HG03571 (cell line): Measurements from ENCODE around the gene APOL3.
"Not testable (repeated sequence)": the region's sequence is repeated elsewhere in the genome, so short reads cannot be mapped to it uniquely, and the experiment has no call there.

ENCODE experiments used
- ATAC-seq: cut with Tn5 transposase; IDR thresholded peaks from one replicate; pipeline ENCODE4 v1.9.1; 2021; ENCODE audit not compliant: unreplicated experiment

APOL3 gene, protein sequence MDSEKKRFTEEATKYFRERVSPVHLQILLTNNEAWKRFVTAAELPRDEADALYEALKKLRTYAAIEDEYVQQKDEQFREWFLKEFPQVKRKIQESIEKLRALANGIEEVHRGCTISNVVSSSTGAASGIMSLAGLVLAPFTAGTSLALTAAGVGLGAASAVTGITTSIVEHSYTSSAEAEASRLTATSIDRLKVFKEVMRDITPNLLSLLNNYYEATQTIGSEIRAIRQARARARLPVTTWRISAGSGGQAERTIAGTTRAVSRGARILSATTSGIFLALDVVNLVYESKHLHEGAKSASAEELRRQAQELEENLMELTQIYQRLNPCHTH

DNA sequence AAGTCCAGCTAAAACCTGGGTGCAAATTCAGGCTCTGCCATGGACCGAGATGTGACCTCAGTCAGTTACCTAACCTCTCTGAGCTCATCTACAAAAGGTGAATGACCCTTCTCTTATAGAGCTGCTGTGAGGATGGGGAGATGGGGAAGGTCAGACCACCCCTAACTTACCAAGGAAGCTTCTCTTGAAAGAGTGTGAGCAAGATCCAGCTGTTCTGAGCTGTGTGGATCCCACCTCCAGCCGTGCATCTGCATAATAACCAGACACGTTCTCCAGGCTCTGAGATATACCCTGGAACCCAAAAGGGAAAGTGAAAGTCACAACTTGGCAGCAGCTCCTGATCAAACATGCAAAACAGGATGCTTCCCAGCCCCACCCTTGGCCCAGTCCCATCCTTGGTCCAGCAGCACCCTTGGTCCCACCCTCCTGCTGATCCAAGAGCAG lies at the start of gene APOL3:
Gene APOL3, minus strand, starts transcription at position 257 of the 444 bp plus-strand sequence. CDS start 11,700 bp downstream, outside the sequence.
- no peak for ATAC-seq

DNA sequence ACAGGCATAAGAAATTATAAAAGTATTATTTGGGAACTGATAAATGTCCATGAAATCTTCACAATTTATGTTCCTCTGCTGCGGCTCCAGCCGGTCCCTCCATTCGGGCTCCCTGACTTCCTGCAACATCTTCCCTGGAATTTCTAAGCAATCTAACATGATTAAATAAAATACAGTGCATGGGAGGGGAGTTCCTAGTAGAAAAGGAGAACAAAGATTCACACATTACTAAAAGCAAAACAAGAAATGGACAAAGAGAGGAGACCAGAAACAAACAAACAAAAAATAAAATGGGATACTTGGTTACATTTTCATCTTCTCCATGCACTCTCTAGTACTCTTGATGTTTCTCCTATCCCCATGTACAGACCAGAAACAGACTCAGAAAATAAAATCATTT lies 49.7 kb upstream of the APOL3 start:
- ATAC-seq, result no peak

DNA sequence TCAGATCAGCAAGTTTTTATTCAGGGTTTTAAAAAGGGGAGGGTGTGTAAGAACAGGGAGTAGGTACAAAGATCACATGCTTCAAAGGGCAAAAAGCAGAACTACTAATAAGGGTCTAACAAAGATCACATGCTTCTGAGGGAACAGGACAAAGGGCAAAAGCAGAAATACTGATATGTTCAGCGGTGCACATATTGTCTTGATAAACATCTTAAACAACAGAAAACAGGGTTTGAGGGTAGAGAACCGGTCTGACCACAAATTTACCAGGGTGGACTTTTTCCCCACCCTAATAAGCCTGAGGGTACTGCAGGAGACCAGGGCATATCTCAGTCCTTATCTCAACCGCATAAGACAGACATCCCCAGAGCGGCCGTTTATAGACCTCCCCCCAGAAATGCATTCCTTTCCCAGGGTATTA lies 48.9 kb upstream of the APOL3 start:
- not testable (repeated sequence) for ATAC-seq

DNA sequence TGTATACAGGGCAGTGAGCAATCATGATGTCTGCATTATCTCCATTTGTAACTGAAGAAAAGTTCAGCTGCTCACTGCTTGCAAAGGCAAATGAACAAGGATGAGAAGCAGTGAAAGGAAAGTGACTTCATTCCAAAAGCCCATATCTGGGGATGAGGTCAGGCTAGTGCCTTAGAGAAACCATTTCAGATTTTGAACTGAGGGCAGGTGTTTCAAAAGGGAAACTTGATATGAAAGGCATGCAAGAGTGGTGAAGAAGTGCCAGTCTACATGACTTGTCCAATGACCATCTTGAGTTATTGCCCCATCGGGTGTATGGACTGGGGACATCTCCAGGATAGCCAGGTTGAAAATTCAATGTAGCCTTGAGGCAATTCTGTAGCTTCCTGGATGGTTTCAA lies 48.4 kb upstream of the APOL3 start:
- no peak for ATAC-seq

DNA sequence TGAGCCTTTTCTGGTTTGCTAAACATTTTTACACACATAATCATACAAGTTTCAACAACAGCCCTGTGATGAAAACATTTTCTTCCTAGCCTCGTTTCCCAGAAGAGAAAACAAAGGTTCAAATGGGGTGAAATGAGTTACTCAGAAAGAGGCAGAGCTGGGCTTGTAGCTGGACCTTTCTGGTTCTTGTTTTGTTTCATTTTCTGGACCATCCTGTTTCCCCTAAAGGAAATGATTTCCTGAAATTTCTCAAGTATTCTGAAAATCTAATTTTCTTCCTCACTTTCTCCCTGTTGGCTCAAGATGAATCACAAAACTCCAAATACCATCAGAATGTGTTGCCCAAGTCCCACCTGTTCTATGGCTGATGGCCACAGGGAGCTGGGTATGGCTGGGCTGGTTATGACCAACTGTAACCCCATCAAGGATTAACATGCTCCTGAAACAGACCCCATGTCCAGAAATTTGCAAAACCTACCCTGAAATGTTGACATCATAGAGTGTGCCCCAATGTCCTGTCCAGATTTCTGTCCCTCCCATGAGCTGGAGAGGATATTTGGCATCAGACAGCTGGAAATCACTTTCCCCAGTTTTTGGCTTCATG lies 47.7 kb upstream of the APOL3 start:
- no peak for ATAC-seq

DNA sequence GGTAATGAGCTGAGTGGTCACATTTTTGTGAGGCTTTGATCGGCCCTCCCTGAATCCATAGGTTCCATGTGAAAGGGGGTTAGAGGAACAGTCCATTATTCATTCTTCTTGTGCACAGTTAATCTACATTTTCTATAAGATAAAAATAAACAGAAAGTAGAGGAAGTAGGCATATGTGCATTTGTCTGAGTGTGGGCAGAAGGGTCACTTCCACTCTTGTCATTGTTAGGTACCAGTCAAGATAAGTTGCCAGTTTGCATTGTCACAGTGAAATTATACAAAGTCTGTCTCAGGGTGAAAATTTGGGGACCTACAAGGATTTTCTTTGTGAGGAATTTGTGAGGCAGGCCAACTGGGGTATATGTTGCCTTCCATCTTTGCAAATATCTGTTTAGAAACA lies 45.7 kb upstream of the APOL3 start:
- no peak for ATAC-seq

DNA sequence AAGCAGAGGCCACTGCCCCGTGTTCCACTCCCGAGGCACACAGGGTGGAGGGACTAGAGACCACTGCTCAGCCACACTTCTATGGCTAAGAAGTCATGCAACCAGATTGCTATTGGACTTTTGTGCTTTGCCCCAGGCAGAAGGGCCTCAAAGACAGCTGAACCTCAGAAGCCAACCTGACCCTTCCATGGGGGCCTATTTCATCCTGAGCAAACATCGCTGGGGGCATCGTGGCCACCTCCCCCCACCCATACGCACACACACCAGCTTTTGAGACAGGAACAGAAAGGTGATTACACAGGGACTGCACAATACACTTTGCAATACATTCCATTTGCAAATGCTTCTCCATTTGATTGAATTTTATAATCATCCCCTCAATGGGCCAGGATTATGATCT lies 45.0 kb upstream of the APOL3 start:
- not testable (repeated sequence) for ATAC-seq

DNA sequence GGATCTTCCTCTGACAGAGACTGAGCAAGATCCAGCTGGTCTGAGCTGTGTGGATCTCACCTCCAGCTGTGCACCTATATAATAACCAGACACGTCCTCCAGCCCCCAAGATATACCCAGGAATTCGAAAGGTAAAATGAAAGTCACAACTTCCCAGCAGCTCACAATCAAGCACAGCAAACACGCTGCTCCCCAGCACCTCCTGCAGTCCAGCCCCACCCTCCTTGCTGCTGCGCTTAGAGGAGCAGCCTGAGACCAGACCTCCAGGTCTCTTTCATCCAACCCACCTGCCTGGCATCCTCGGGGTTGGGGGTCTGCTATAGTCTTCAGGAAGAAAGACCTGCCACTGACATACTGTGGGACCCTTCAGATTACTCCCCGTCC lies 44.1 kb upstream of the APOL3 start:
- no peak for ATAC-seq

DNA sequence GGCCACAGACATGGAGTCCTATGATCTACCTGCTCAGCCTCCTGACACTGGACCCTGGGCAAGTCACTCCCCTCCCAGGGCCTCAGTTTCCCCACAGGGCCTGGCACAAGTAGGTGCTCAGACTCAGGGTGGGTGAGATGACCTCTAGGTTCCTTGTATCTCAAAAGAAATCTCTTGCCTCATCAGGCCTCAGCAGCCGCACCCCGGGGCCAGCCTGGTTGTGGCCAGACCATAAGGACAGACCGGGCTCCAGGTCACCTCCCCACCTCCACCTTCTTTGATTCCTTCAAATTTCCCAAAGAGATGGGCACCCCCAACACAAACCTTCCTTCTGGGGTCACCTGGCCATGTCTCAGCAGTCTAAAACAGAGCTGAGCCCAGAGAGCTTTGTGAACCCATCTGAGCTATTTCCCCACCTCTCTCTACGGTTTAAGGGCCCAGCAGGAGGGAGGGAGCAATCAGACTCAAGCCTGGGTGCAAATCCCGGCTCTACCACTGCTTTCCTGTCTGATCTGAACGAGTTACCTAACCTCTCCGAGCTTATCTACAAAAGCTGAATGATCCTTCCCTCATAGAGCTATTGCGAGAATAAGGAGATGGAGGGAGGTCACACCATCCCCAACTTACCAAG lies 43.6 kb upstream of the APOL3 start:
- ATAC-seq, result no peak

DNA sequence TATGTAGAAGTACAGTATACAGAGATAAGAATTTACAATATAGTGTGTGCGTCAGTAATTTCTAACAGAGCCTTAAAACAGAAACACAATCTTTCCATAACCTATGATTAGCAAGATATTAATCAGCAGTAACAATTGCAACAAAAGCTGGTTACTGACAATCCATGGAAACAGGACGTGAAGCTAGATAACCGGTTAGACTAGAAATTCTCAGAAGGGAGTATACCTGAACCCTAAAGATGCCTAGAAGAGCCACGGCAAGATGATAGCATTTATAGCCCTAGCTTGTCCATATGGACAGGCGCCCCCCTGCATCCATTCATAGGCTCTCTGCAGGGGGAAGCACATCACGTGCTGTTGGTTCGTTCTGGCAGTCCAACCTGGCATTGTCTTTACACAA lies 42.9 kb upstream of the APOL3 start:
- not testable (repeated sequence) for ATAC-seq

GRCh38 chr22:36202906-36203305 lies 42.4 kb upstream of the APOL3 start:
- ATAC-seq, result not testable (repeated sequence)

DNA sequence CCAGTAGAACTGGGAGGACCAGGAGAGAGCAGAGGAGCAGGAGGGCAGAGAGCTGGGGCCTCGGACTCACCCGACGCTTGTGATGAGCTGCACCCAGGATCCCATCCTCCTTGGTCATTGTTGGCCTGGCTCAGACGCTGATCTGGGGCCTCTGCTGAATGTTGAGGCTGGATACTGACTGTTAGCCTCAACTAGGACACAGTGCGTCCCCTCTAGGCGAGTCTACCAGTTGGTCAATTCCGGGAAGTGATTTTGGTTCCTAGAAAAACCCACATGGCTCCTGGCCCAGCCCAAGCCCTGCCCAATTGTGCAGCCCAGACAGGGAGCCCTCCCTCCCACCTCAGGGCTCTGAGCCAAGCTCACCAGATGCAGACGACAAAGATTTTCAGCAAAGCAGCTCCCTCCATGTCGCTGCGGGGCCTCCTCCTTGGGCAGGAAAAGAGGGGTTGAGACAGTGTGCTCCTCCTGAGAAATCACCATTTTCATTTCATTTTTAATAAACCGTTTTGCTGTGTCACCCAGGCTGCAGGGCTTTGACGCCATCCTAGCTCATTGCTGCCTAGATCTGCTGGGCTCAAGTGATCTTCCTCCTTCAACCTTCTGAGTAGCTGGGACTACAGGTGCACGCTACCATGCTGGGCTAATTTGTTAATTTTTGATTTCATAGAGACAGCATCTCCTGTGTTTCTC lies 41.2 kb upstream of the APOL3 start, which contains the start of gene APOL4:
Gene APOL4, minus strand, starts transcription at position 180 of the 690 bp plus-strand sequence. Its CDS starts 75 bp downstream, at position 105.
- ATAC-seq, result no peak

GRCh38 chr22:36201025-36201424 lies 40.5 kb upstream of the APOL3 start:
- ATAC-seq, result not testable (repeated sequence)

GRCh38 chr22:36199001-36199551 lies 38.5 kb upstream of the APOL3 start:
- no peak for ATAC-seq

GRCh38 chr22:36198536-36198935 lies 38.0 kb upstream of the APOL3 start:
- ATAC-seq, result no peak

GRCh38 chr22:36197514-36198146 lies 37.1 kb upstream of the APOL3 start:
- no peak for ATAC-seq

DNA sequence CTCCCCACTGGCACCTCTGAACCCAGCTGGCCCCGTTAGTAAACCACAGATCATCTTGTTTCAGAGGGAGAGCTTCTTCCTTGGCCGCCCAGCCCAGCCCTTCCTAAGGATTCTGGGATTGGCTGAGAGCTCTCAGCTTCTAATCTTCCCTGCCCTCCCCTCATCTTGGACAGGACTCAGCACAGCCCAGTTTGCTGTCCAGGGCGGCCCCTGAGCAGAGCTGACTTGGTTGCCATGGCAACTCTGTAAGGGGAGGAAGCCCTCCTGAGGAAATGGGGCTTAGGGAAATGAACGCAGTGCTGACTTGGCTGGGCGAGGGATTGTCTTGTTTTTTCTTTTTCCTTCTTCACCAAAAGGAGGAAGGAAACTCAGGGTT lies 36.5 kb upstream of the APOL3 start:
- ATAC-seq, result no peak

DNA sequence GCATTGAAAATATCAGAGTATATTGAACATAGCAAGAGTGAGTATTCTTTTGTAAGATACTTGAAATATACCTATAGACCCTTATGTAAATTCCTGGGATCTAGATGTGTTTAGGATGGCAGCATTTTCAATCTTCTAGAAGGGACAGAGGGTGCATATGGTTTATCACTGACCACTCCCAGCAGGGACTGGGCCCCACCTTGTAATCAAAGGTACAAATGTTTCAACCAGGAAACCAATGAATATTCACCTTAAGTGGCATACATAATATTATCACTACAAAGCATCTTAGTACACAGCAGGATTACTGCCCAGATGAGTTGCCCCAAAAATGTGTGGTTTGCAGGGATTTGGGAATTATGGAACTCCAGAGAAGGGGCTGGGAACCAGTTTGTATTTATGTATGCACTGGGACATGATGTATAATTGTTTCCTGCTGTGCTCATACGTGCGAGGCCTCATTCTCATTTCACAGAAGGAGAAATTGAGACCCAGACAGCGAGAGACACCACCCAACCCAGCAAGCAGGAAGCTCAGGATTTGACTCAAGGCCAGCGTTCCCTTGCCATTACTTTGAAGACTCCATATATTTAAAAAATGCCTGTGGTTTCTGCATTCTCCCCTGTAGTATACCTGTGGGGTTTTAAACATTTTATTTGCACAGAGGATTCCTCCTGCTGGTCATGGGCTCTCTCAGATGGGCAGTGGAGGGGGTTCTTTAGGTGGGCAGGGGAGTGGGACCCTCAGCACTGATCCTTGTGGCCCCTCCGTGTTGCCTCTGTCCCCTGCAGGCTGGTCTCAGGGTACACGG lies 35.9 kb upstream of the APOL3 start:
- ATAC-seq, result no peak

- no peak for ATAC-seq
These were observed 34.4 kb upstream of the APOL3 start for GRCh38 chr22:36194971-36195370.

- no peak for ATAC-seq
These were observed 33.8 kb upstream of the APOL3 start for GRCh38 chr22:36194385-36194784.
